ENCODE data around the gene QSOX2. TPM values are rescaled to one million over a fixed set of nuclear protein-coding genes. Genes with fewer than 3 reads are reported as not detected.

The QSOX2 gene
- total RNA-seq, 1 donor from 2014 or later, result 6.3 TPM

DNA sequence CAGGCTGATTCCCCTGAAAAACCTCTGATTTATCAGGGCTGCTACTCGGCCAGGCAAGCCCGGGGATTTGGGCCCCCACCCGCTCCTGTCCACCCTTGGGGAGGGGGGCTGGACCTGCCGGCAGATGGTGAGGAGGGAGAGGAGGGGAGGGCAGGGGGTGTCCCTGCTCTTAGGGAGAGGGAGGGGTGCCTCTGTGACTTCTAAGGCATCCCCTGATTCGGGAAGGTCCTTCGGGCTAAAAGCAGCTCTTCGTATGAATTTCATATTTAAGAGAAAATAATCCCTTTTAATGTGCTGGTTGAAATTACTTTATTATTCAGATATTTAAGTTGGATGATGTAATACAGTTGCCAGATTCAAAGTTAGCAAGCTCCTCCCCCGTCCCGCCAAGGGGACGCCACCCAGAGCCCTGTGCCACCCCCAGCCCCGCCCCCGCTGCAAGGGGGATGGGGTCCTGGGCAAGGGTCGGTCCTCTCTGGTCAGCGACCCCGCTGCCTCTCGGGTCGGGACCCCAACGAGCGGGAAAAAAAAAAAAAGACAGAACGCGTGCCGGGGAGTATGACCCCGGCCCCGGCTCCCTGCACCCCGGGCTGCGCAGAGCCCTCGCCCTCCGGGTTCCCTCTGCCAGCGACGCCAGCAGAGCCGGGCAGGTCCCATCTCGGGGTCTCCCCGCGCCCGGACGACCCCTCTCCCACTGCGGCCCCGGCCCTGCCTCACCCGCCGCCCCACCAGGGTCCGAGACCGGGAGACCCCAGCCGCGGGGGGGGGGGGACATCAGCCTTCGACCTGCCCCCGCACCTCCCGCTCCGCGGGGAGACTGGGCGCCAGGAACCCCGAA is 53.1 kb downstream of the QSOX2 start:
- DNase-seq (ENCODE audit: low read depth in 2 of 2), result no peak

DNA sequence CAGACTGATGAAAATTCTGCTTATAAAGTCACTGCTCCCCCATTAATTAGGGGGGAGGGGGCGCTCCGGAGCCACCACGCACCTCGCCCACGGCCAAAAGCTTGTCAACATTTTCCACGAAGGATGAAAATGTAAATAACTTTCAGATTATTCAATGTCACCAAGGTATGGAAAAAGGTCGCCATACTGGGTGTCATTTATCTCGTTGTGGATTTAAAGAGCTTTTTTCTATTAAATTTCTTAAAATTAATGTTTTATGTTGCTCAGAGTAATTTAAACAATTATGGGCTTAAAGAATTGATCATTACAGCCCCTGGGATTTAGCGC is 53.7 kb downstream of the QSOX2 start:
- no peak for DNase-seq (ENCODE audit: low read depth in 2 of 2)

DNA sequence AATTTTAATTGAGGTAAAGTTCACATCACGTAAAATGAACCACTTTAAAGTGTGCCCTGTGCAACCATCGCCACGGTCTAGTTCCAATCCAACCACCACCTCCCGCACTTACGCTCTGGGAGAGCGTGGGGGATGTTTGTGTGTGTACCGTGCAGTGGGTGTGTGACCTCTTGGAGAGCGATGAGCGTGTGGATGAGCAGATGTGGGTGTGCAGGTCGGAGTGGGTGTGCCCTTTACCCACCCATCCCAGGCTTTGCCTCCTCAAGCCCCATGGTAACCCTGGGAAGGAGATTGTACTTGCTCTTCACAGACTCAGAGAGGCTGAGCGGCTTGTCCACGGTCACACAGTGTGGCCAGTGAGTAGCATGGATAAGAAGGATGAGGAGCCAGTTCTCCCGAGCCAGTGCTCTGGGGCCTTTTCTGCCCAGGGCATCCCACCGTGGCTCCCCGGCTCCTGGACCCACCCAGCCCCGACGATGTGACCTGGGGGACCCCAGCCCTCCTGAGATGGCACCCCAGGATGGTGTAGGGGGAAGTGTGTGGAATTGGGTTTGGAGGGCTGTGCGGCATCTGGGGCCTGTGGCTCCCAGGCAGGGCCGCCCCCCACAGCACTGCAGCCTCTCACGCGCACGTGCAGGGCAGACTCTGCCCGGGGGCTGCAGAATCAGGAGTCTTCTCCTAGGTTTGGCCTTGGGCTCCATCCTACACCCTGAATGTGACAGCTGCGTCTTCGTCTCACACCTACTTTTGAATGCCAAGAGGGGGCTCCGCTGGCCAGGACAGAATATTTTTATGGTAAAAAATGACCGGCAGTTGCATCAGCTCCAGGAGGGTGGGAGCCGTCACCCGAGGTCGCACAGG is 54.3 kb downstream of the QSOX2 start:
- DNase-seq (ENCODE audit: low read depth in 2 of 2), result no peak

DNA sequence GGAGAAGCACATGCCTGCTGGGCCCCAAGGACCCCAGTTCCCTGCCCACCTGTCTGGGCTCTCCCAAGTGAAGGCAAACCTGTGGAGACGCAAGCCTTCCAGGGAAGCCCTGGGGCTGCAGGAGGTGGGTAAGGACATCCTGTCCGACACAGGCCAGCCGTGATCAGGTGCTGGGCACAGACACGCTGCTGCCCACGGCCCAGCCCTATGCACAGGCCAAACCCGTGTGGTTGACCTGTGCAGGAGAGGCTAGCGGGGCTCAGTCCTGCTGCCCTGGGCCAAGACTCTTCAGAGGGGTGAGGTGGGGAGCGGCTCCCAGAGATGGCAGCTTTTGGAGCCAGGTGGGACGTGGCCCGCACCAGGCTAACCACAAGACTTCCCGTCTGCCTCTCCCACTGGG is 55.0 kb downstream of the QSOX2 start:
- DNase-seq (ENCODE audit: low read depth in 2 of 2), result no peak

DNA sequence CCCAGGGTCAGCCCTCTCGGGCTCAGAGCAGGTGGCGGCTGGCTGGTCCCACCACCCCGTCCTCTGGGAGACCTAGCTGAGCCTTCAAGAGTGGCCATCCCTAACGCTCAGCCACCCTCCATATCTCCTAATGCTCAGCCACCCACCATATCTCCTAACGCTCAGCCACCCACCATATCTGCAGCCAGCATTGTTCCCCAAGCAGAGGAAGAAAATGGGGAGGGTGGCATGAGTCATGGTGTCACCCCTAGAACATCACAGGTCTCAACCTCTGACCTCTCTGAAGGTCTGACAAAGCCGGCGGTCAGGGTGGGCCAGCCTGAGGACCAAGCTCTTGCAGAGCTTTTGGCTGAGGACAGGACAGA is 55.4 kb downstream of the QSOX2 start:
- DNase-seq (ENCODE audit: low read depth in 2 of 2), result no peak

DNA sequence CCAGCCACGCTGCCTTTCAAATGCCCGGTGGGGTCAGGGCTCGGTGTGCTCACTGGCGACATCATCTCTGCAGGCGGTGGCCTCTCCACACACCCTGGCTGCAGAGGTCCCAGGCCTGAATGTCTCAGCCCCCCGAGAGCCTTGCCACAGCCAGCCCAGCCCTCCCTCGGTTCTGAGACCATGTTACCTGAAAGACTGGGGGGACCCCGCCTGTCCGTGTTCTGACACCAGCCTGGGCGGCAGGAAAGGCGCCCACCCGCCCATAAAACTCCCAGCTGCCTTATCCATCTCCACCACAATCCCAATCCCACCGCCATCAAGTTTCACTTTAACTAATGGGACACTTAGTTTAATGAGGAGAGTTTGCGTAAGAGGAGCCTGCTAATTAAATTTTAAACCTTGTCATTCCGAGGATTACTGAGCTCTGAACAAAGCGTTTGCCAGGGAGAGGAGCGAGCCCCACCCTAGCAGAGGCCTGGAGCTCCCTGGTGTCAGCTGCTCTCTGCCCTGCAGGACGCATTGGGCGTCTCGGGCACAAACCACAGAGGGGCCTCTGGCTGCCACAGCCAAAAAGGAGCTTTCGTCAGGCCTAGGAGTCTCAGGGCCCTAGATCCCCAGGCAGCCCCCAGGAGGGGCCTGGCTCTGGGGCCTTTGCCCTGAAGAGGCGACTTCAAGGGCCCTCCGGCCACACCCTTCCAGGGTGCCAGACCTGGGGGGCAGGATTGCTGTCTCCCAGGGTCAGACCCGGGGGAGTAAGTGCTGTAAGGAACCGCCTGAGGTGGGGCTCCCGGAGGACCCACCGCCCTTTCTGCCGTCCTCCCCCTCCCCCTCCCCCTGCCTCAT is 56.0 kb downstream of the QSOX2 start:
- no peak for DNase-seq (ENCODE audit: low read depth in 2 of 2)

DNA sequence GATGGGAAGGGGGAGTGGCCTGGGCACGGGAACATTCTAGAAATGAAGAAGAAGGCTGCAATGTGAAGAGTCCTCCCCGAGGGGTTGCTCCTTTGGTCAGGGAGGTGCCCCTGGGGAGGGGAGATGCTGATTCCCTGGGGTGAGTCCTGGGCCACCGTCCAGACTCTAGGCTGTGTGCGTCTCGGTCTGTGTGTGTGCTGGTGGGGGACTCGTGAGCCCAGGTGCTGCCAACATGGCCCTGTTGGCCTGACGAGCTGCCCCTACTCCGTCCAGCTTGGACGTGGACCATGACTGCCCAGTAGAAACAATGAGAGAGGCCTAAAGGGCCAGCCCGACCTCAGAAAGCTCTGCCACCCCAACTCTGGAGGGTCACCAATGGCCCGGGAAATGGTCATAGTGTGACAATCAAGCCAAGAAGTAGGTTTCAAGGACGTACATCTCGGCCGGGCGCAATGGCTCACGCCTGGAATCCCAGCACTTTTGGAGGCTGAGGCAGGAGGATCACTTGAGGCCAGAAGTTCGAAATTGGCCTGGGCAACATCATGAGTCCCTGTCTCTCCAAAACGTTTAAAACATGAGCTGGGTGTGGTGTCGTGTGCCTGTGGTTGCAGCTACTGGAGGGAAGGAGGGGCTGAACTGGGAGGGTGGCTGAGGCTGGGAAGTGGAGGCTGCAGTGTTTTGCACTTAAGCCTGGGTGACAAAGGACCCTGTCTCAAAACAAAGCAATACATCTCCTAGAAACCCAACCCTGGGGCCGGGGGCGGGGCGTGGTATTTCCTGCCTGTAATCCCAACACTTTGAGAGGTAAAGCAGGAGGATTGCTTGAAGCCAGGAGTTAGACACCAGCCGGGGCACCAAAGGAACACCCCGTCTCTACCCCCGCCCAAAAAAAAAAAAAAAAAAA is 57.7 kb downstream of the QSOX2 start:
- no peak for DNase-seq (ENCODE audit: low read depth in 2 of 2)

DNA sequence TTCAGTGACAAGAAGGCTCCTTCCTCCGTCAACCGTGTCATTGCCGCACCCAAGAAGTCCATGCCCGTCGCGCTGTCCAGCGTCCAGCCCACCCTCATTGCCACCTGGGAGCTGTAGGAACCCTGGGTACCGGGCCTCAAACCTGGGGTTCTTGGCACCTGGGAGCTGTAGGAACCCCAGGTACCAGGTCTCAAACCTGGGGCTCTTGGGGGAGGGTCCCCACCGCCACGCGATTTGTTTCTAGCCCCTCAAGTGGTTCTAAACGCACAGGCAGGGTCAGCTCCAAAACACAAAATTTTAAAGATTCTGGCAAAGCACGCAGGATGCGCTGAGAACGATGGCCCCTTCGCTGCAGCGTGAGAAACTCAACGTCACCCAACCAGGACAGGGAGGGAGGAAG is 58.4 kb downstream of the QSOX2 start:
- no peak for DNase-seq (ENCODE audit: low read depth in 2 of 2)

DNA sequence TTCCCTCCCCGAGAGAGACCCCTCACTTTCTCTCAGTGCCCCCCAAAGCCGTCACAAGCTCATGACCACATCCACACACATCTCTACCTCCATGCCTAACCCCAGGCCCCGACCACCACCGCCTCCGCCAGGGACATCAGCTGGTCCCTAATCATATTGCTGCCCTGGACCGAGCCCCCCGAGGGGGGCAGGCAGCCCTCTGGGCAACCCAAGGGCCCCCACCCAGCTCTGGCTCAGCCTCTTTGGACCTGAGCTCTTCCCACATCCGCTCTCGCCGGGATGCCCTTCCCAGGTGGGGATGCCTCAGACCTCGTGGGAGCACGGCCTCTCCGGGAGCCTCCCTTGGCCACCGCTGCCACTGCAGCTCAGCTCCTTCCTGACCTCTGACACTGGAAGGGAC is 59.2 kb downstream of the QSOX2 start:
- no peak for DNase-seq (ENCODE audit: low read depth in 2 of 2)

DNA sequence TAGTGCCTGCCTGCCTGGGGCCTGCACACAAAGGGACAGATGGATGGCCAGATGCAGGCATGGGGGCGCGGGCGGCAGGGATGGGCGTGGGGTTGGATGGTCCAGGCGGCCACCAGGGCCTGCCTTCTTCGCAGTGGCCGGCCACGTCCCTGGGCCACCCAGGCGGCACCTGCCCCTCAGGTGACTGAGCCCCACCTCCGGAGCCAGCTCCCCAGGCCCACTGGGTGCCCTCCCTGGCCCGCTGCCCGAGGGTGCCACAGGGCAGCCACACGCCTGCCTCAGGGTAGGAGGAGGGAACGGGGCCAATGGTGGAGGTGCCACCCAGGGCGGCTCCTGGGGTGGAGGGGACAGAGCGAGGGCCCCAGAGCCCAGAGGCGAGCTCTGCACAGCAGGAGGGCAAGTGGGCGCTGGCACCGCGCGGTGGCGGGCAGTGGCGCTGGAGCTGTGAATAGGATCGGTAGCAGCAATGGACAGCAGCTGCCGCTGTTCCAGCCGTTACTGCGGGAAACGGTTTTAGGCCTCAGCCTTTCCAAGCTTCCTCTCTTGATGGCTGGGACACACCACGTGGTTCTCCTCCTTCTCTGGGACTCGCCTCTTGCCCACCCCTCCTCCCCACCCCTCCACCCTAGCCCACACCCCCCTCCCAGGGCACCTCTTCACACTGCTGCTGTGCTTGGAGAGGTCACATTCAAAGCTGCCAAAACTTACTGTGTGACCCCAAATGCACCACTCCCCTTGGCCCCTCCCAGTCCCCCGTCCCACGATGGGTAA is 59.8 kb downstream of the QSOX2 start:
- no peak for DNase-seq (ENCODE audit: low read depth in 2 of 2)

DNA sequence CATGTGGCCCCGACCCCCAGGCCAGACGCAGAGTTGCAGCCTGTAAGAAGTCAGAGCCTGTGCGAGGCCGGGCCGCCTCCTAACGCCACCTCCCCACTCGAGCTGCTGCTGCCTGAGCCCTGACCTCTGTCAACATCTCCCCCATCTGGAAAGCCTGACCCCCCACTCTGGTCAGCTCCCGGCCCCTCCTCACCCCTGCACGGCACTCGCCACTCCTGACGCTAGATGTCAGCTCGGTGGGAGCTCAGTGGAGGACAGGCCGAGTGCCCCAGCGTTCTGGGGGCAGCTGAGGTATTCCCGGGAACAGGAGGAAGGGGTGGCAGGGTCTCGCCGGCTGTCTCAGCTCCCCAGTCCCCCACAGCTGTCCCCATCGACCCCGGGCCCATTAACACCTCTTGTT is 60.5 kb downstream of the QSOX2 start:
- no peak for DNase-seq (ENCODE audit: low read depth in 2 of 2)

DNA sequence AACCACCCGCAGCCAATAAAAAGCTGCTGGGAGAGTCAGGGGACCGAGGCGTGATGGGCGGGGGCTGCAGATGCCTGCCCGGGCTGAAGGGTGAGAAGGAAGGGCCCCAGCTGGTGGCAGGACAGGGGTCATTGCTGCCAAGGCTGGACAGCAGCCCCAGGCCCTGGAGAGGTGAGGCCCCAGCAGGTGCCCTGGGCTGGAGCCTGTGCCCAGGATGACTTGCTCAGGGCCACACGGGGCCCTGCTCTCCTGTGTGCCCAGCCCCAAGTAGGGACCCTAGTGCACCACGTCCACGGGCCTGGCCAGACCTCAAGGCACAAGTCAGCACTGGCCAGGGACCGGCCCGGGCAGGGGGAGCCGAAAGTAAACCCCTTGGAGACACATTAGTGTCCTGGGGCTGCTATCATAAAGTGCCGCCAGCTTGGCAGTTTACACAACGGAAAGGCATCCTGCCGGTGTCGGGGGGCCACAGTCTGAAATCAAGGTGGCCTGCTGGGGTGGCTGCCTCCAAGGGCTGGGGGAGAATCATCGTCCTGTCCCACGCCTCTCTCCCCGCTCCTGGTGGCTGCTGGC is 62.7 kb downstream of the QSOX2 start:
- no peak for DNase-seq (ENCODE audit: low read depth in 2 of 2)

DNA sequence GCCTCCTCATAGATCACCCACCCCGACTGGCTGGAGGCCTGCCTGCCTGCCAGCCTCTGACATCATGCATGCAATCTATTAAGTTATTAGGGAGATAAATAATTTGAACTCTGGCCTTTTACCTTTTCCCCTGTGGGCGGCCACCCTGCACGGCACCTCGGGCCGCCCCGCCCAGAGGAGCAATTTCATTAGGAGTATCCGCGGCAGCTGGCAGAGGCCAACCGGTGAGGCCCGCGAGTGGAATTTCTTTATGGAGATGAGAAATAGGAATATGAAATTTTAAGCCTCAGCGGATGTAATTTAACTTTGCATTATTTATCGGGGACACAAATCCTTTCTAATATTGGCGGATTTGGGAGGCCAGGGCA is 63.2 kb downstream of the QSOX2 start:
- DNase-seq (ENCODE audit: low read depth in 2 of 2), result no peak

DNA sequence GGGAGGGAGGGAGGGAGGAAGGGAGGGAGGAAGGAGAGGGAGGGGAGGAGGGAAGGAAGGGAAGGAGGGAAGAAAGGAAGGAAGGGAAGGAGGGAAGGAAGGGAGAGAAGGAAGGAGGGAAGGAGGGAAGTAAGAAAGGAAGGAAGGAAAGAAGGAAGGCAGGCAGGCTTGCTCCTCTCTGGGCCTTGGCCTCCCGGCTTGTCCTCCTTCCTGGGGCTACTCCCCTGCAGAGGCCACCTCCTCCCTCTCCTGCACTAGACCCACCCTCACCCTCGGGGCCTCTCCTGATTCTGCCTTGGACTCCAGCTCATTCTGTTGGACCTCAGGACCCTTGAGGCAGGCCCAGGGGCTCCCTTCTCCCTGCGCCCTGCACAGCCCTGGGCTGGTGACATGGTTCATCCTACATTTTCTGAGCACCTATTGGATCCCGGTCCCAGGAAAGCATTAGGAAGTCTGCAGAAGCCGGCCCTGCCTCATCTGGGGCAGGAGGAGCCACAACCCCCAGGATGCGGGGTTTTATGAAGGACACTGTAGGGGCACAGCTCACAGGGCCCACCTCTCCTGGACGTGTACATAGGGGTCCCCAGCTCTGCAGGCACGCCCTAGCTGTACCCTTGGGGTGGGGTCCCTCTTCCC is 63.7 kb downstream of the QSOX2 start:
- DNase-seq (ENCODE audit: low read depth in 2 of 2), result no peak

DNA sequence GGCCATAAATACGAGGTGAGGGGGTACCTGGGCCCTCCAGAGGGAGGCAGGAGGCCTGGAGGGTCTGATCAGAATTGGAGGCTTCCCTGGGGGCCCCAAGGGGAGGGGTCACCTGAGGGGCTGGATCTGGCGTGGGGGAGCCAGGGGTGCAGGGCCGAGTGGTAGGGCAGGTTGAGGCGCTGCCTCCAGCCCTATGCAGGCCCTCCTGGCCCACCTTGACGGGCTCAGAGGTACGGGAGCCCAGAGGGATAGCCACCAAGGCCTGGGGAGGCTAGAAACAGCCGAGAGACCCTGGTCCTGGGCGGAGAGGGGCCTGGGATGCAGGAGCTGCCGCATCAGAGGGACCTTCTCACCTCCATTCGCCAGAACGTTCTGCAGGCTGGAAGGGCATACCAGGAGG is 65.0 kb downstream of the QSOX2 start:
- DNase-seq (ENCODE audit: low read depth in 2 of 2), result no peak

DNA sequence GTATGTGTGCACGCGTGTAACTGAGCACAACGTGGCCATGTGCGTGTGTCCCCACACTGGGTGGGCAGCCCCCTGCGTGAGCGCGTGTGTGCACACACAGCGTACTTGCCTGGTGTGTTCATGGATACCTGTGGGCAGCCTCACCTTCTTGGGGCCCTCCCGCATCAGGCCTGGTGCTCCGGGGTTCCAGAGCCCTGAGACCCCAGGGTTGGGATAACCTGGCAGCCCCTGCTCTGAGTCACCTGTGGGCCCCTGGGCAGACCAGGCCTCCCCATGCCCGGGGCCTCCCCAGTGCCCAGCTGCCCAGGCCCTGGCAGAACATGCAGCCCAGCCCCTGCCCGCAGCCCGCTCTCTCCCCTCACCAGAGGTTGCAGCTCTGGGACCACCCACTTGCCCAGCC is 65.9 kb downstream of the QSOX2 start:
- DNase-seq (ENCODE audit: low read depth in 2 of 2), result no peak

DNA sequence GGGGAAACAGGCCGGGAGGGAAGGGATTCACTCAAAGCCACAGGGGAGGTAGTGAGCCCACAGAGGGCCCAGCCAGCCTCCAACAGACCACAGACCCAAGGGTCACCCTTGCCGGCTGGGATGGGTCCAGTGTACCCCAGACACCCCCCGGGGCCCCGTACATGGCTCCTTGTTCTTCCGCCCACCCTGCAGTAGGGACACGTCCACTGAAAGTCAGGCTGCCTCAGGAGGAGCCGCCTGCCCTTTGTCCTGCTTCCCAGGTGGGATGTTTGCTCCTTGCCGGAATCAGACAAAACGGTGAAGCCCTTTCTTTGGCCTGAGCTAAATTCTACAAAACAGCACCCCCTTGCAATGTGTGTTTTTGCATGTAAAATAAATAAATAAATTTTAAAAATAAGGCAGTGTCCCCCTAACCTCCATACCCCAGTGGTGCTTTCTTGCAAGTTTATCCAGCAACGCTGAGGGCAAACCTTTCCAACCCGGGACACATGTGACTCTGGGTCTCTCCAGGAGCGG is 66.5 kb downstream of the QSOX2 start:
- no peak for DNase-seq (ENCODE audit: low read depth in 2 of 2)

DNA sequence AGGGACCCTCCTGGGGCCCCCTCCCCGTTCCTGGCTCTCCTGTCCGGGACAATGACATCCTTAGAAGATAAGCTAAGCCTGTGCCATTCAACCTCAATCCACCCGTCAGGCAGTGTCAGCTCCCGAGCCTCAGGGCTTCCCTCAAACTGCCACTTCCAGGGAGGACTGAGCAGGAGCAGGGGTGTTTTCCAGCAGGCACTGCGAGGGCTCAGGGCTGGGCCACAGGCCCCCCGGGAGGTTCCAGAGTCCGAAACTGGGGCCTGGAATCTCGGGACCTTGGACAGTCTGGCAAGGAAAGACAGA is 66.9 kb downstream of the QSOX2 start:
- DNase-seq (ENCODE audit: low read depth in 2 of 2), result no peak

DNA sequence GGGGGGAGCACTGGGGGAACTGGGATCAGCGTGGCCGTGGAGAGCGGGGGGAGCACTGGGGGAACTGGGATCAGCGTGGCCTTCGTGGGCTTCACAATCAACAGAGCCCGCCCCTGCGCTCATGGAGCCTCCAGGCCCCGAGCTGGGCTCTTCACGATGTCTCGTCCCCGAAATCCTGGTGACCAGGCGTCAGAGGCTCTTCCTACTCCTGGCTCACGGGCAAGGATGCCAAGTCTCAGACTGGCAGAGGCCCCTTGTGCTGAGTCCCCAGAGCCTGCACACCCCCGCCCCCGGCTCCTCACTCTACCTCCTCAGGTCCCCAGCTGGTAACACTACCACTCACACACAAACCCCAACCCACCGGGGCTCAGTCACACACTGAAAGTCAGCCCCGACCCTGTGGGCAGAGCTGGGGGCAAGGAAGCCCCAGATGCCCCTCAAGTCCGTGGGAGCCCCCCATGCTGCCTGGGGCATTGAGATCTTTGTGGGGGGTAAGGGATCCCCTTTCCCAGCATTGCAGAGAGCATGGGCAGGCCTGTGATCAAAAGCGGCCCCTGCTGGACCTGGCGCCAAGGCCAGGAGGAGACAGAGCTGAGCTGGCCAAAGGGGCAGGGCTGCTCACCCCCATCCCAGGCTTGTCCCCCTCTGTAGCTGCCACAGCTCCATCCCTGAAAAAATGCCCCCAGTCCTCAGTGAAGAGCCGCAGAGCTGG is 67.4 kb downstream of the QSOX2 start:
- no peak for DNase-seq (ENCODE audit: low read depth in 2 of 2)
